Activated T-cell treated with anti-CD3 and anti-CD28 coated beads for 4 hours (primary cell): ENCODE results near the gene NELL1.
"Not testable (repeated sequence)": the region's sequence is repeated elsewhere in the genome, so short reads cannot be mapped to it uniquely, and the experiment has no call there.

Source experiments
- DNase-seq: peaks from one replicate; pipeline ENCODE4 v3.0.0-alpha.2; 2020

NELL1 gene

GRCh38 chr11:21254790-21255189 lies 585.4 kb downstream of the NELL1 start:
- no peak for DNase-seq

DNA sequence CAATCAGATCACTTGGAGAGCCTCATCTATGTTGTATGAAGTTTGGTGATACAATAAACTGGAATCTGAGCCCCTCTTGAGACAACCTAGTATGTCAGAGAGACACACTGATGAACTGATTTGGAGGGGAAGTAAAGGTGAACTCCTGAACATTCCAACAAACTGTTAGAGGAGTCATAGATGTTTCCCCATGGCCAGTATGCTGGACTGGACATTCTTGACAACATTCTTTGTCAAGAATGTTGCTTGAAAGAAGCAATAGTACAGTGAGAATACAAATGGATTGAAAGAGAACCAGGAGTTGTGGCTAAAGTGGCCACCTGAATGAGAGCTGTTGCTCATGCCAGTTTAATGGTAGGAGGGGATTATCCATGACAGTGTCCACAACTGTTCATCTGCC lies 588.1 kb downstream of the NELL1 start:
- DNase-seq: no peak

DNA sequence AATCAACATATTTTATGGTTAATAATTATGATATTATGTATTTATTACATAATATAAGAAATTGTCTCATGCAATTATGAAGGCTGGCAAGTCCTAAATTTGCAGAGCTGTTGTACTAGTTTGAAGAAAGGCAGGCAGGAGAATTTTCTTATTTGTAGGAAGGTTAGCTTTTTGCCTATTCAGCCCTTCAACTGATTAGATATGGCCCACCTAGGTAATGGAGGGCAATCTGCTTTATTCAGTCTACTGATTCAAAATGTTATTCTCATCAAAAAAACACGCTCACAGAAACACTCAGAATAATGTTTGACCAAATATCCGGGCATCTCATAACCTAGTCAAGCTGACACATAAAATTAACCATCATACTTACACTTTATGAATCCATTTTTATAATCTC lies 589.0 kb downstream of the NELL1 start:
- no peak for DNase-seq

GRCh38 chr11:21260101-21260500 lies 590.7 kb downstream of the NELL1 start:
- DNase-seq: no peak

DNA sequence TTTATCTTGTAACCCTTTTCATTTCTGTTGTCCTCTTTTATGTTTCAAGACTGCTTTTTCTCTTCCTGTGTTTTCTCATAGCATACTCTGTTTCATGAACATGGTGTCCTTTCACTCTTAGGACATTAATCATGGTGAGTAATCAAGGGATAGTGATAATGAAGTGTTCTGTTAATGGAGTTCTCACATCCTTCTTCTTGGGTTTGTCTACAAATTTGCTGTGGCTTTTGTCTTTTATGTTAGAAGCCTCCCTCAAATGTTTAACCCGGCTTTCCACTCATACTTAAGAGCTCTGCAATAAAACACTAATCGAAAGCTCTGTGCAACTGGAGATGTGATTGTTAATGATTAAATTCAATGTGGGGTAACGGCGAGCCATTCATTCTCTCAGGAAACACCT lies 593.6 kb downstream of the NELL1 start:
- DNase-seq: no peak

DNA sequence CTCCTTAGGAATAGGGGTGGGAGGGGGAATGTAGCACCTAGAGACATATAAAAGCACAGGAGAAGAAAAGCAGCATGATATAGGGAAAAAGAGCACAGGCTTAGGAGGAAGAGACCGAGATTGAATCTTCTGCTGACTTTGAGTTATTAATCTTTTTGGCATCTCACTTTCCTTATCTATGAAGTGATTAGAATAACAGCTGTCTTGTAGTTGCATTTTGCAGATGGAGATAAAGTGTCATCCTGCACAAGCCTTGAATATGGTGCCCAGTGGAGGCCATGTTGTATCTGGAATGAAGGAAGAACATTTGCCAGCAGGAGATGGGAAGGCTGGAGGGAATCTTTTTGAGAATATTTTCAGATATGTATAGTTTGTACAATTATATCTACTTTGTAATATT lies 594.7 kb downstream of the NELL1 start:
- no peak for DNase-seq

DNA sequence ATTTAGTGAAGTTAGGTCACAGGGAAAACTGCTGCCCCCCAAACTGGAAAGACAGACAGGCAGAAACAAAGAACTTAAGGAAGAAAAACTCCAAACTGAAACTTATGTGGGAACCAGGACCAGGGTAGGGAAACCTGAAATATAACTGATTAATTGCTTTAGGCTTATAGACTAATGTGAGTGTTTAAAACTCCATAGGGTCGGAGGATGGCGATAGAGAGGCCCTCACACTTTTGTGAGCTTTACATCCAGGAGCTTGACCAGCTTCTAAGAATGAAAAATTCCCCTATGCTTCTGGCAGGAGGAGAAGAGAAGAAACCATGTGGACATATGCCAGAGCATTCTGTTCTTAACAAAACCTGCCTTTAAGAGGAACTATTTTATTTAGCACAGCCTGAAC lies 598.6 kb downstream of the NELL1 start:
- DNase-seq: no peak

DNA sequence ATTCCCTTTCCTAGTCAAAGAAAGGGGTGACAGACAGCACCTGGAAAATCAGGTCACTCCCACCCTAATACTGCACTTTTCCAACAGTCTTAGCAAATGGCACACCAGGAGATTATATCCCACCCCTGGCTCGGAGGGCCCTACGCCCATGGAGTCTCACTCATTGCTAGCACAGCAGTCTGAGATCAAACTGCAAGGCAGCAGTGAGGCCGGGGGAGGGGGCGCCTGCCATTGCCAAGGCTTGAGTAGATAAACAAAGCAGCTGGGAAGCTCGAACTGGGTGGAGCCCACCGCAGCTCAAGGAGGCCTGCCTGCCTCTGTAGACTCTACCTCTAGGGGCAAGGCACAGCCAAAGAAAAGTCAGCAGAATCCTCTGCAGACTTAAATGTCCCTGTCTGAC lies 602.8 kb downstream of the NELL1 start:
- DNase-seq: not testable (repeated sequence)

DNA sequence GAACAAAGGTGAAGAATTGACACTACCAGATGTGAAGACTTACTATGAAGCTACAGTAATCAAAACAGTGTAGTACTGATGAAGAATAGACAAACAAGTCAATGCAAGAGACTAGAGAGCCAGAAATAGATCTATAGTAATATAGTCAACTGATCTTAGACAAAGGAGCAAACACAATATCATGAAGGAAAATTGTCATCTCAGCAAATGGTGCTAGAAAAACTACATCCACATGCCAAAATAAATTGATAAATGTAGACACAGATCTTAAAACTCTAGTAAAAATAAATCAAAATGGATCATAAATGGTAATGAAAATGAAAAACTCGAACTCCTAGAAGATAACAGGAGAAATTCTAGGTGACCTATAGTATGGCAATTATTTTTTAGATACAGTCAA lies 609.5 kb downstream of the NELL1 start:
- DNase-seq: no peak

DNA sequence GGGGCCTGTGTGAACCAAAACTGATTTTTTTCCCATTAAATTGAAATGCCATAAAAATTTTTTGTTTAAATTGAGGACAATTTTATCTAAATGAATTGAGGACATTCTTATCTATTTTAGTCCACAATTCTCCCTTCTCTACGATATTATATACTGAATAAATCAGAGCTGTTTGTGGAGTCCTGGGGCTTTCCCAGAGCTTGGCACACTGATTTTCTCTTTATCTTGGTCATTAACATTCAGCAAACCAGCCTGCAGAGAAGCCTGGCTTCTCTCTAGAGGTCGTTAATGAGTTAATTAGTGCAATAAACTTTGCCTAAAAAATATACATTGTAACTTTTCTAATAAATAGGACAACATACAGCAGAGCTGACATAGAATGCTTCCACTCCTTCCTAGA lies 615.7 kb downstream of the NELL1 start:
- no peak for DNase-seq

GRCh38 chr11:21289686-21290085 lies 620.3 kb downstream of the NELL1 start:
- no peak for DNase-seq

DNA sequence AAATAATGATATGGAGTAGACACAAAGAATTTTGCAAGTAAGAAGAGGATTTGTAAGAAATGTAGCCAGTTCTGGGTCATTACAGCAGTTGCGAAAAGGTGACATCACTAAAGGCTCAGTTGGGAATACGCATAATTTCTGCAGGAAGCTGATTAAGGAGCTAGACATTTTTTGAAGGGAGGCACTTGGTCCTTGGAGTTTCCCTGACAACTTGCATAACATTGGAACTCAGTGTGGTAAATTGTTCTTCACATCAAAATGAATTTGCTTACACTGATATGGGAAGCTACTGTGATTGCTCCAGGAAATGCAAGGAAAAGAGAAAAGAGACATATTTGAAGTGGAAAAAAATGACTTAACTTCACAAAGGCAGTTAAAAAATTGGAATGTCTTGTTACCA lies 626.1 kb downstream of the NELL1 start:
- no peak for DNase-seq

DNA sequence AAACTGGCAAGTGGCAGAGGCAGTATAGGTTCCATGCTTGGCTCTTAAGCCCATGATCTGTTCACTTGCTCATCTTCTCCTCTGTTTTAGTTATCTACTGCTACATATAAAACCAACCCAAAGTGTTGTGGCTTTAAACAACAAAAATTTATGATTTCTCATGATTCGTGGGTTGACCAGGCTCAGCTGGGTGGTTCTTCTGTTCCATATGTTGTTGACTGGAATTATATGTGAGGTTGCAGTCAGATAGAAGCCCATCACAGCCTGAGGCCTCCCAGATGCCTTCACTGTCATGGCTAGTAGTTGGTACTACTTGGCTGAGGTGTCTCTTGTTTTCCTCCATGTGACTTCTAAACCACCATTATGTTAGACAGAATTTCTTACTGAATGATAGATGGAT lies 632.6 kb downstream of the NELL1 start:
- DNase-seq: no peak

DNA sequence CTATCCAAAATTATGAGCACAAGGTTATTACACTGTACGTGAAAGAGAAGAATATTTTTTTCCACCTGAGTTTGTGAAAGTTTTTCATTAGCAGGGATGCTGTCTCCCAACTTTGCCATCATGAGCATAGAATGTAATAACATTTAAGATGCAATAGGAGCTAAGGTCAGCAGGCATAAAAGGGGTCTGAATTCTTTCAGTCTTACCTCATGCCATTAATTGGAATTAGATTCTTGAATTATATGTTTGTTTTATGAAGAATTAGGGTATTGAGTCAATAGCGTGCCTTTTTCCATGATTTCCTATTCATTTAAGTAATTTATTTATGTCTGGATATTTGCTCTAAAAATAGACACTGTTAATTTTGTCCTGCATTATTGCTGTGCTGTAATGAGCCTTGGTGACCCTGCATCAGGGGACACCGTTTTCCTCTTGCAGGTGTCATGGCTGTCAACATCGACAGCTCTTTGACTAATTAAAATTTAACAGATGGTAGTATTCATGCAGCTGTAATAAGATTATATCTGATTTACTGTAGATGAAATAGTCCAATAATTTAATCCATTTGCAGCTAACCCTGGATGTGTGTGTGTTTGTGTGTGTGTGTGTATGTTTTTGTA lies 637.5 kb downstream of the NELL1 start:
- no peak for DNase-seq

DNA sequence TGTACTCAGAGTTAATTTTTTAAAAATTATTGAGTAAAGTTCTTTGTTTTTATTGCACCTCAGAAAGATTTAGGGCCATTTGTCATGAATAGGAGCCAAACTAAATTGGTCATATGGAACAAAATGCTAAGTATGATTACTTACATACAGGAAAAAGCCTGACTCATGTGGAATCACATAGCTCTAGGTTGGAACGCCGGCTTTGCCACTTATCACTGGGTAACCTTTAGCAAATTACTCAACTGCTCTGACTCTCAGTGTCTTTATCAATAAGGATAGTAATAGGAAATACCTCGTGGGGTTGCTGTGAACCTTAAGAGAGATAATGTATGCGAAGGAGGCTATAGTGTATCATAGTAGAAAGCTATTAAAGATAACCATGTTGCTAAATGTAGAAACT lies 638.5 kb downstream of the NELL1 start:
- DNase-seq: no peak

DNA sequence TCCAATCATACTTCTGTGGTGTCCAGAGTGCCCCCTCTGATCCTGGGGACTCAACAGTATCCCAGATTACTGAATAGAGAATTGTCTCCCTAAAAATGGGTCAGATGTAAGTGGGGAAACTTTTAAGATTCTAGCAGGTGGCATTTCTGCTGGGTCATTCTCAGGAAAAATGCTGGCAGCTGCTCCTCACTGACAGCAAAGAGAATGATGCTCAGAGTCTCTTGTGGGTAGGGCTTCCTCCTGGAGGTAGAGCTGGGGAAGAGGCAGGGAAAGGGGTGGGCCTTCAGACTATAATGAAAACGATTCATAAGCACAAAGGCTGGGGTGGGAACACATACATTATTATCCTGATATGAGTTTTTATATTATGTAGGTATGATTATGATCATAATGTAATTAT lies 647.2 kb downstream of the NELL1 start:
- no peak for DNase-seq

DNA sequence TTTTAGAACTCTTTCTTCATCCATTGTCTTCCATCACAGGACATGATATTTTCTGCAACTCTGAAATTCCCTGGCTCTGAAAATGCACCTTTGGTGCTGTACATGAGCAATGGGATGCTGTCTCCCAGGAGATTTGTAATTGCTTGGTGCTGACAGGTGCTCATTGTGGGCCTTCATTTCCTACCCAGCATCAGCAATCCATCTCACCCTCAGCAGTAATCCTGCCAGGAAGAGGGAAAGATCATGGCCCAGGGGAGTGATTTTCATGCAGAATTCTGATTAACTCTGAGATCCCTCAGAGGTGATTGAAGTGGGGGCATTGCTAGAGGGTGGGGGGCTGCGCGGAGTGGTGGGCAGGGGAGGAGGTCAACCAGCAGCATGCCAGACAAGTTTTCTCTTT lies 651.7 kb downstream of the NELL1 start:
- no peak for DNase-seq

DNA sequence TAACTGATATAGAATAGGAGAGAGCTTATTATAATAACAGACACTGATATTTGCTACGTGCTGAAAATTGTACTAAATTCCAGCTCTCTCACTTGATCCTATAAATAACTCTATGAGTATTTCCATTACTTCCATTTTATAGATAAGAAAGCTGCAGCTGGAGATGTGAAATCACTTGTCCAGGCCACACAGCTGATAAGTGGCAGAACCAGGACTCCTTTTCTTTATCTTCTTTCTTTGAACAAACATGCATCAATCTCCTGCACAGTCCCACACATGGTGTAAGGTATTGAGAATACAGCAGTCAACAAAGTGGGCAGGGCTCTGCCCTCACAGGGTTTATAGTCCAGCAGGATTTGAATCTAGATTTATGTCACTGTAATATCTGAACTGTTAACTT lies 652.1 kb downstream of the NELL1 start:
- DNase-seq: no peak

DNA sequence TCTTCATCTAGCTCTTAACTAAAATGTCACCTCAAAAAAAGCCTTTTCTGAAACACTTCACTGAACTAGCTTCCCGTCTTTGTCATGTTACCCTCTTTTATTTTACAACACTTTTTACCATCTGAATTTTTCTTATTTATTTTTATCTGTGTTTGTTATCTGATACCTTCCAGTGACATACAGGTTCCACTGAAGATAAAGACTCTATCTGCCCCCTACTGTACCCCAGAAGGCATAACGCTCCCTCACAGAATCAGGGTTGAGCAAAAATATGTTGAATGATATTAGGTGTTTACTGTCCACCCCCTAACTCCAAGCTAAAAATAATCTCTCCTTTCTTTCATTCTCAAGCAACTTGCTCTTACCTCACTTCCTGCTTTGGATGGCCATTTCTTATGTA lies 654.2 kb downstream of the NELL1 start:
- no peak for DNase-seq

GRCh38 chr11:21343204-21343603 lies 673.8 kb downstream of the NELL1 start:
- DNase-seq: no peak

- DNase-seq: no peak
These were observed 677.0 kb downstream of the NELL1 start for GRCh38 chr11:21346361-21346760.

DNA sequence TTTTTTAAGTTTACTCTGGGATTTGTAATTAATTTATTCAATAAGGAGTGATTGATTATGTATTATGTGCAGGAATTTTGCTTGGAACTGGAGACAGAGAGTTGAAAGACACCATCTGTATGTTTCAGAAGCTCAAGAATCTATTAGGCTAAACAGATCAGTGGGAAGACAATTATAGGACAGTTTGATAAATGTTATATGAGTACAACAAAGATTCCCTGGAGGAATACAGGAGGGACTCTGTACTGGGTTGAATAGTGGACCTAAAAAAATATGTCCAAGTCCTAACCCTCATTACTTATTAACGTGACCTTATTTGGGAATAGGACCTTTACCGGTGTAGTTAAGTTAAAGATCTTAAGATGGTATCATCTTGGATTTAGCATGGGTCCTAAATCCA lies 681.2 kb downstream of the NELL1 start:
- DNase-seq: no peak

- no peak for DNase-seq
These were observed 684.0 kb downstream of the NELL1 start for GRCh38 chr11:21353425-21353824.

- DNase-seq: no peak
These were observed 695.7 kb downstream of the NELL1 start for GRCh38 chr11:21364866-21365624.

DNA sequence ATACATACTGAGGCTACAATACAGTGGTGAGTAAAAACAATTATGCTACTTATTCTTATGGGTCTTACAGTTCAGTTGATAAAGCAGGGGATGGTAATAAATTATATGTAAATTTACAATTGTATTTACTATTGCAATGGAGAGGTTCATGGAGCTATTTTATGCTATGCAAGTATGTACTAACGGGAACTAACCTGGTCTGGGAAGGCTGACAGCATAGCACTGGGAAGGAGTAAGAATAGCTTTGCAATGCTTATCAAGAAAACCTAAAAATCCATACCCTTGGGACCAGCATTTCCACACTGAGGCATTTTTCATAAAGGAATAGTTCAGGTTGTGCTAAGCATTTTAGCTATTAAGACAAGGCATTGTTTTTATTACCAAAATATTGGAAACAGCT lies 700.6 kb downstream of the NELL1 start:
- no peak for DNase-seq
